HepG2 (cell line): ENCODE measurements around the gene MSANTD1. TPM values are rescaled to one million over a fixed set of nuclear protein-coding genes. Genes with fewer than 3 reads are reported as not detected.

ENCODE experiments used
- ADNP ChIP-seq: sonication (generic); formaldehyde crosslinking; IDR thresholded peaks from 2 replicates; pipeline ENCODE4 v1.4.0; 2020; ENCODE audit warnings: missing genetic modification reagents
- AHR ChIP-seq: IDR thresholded peaks from 2 replicates; pipeline ENCODE4 v1.6.1; 2018; ENCODE audit warnings: missing genetic modification reagents, missing compliant biosample characterization
- CREB1 ChIP-seq, 2 experiments: fragments of 450-650 bp in 1 of 2; IDR thresholded peaks; 2 replicates each; pipeline ENCODE4 v1.6.1; 2016 to 2017; ENCODE audit warnings: control low read depth in 1 of 2, mild to moderate bottlenecking in 1 of 2, missing compliant biosample characterization in 1 of 2, missing genetic modification characterization in 1 of 2
- ELF3 ChIP-seq: IDR thresholded peaks from 2 replicates; pipeline ENCODE4 v1.6.1; 2016; ENCODE audit warnings: missing genetic modification reagents, missing compliant biosample characterization
- FIP1L1 ChIP-seq: fragments of 200-400 bp; formaldehyde crosslinking; IDR thresholded peaks from 2 replicates; pipeline ENCODE4 v1.6.1; 2018; ENCODE audit warnings: low read depth, mild to moderate bottlenecking, low read length, moderate library complexity, borderline replicate concordance; ENCODE audit not compliant: insufficient read depth
- FOXA3 ChIP-seq: IDR thresholded peaks from 2 replicates; pipeline ENCODE4 v1.6.1; 2016; ENCODE audit warnings: missing genetic modification reagents, missing compliant biosample characterization
- GABPB1 ChIP-seq: IDR thresholded peaks from 2 replicates; pipeline ENCODE4 v1.6.1; 2016; ENCODE audit warnings: mild to moderate bottlenecking, missing genetic modification reagents, moderate library complexity, missing compliant biosample characterization
- HOXA3 ChIP-seq: sonication (generic); formaldehyde crosslinking; IDR thresholded peaks from 2 replicates; pipeline ENCODE4 v1.5.0; 2020; ENCODE audit warnings: missing genetic modification reagents
- RBAK ChIP-seq: sonication (generic); formaldehyde crosslinking; IDR thresholded peaks from 2 replicates; pipeline ENCODE4 v1.5.1; 2020; ENCODE audit warnings: mild to moderate bottlenecking, missing genetic modification reagents
- SIX4 ChIP-seq: sonication (generic); formaldehyde crosslinking; IDR thresholded peaks from 2 replicates; pipeline ENCODE4 v1.4.0; 2020; ENCODE audit warnings: missing genetic modification reagents
- SNAI1 ChIP-seq: sonication (generic); formaldehyde crosslinking; IDR thresholded peaks from 2 replicates; pipeline ENCODE4 v1.5.0; 2020; ENCODE audit warnings: mild to moderate bottlenecking, missing genetic modification reagents, borderline replicate concordance
- SP140L ChIP-seq: sonication (generic); formaldehyde crosslinking; IDR thresholded peaks from 2 replicates; pipeline ENCODE4 v1.4.0; 2020; ENCODE audit warnings: missing genetic modification reagents, borderline replicate concordance
- TCF7L2 ChIP-seq: IDR thresholded peaks from 2 replicates; pipeline ENCODE4 v1.6.1; 2011; ENCODE audit warnings: mild to moderate bottlenecking, low read depth, low read length, moderate library complexity
- ZFP1 ChIP-seq: IDR thresholded peaks from 2 replicates; pipeline ENCODE4 v1.6.1; 2016
- ZSCAN20 ChIP-seq: sonication (generic); formaldehyde crosslinking; IDR thresholded peaks from 2 replicates; pipeline ENCODE4 v1.4.0; 2020; ENCODE audit warnings: missing genetic modification reagents, mild to moderate bottlenecking, borderline replicate concordance
- polyA plus RNA-seq, 8 experiments: library from polyadenylated mRNA; depleted of rRNA in 3 of 8; stranded (reverse) in 7 of 8; unstranded in 1 of 8; fragments of >200 nt; fragmentation: Illumina TruSeq in 4 of 8; extraction: Trizol in 4 of 8; gene quantifications; 2 replicates each; pipeline versions ENCODE4 v1.2.1 to v1.2.3, GENCODE V29; 2011 to 2016; ENCODE audit warnings: low read depth in 4 of 8, missing spikeins in 1 of 8, mixed read lengths in 1 of 8; ENCODE audit not compliant: insufficient read depth in 1 of 8
- total RNA-seq, 5 experiments: library from RNA; depleted of rRNA; stranded (reverse); fragments of >200 nt; fragmentation: Illumina TruSeq; extraction: Trizol; gene quantifications; 2 replicates each; pipeline ENCODE4 v1.2.3, GENCODE V29; 2016; ENCODE audit warnings: low read depth in 1 of 5
- TF ChIP-seq, protein P1 (sequence below), 2 experiments: IDR thresholded peaks; 2 replicates each; pipeline ENCODE4 v1.6.1; 2011 to 2012; ENCODE audit warnings: low read length in 2 of 2, borderline replicate concordance in 1 of 2, low read depth in 1 of 2, mild to moderate bottlenecking in 1 of 2, moderate library complexity in 1 of 2
- TF ChIP-seq, protein P2 (sequence below): sonication (generic); formaldehyde crosslinking; IDR thresholded peaks from 2 replicates; pipeline ENCODE4 v1.8.0; 2022; ENCODE audit warnings: mild to moderate bottlenecking, missing genetic modification reagents; ENCODE audit not compliant: insufficient replicate concordance
- TF ChIP-seq, protein P3 (sequence below): conservative IDR thresholded peaks from 2 replicates; pipeline ENCODE4 v1.6.1; 2018; ENCODE audit warnings: missing genetic modification reagents
- TF ChIP-seq, protein P4 (sequence below): sonication (generic); formaldehyde crosslinking; IDR thresholded peaks from 2 replicates; pipeline ENCODE4 v1.5.0; 2020; ENCODE audit warnings: missing genetic modification reagents

The MSANTD1 gene
- total and polyA plus RNA-seq, 2 of the 13 experiments (the other 11 are each of a cell fraction or from before 2014, with no cell fraction given), result 0.22 to 0.40 TPM

DNA sequence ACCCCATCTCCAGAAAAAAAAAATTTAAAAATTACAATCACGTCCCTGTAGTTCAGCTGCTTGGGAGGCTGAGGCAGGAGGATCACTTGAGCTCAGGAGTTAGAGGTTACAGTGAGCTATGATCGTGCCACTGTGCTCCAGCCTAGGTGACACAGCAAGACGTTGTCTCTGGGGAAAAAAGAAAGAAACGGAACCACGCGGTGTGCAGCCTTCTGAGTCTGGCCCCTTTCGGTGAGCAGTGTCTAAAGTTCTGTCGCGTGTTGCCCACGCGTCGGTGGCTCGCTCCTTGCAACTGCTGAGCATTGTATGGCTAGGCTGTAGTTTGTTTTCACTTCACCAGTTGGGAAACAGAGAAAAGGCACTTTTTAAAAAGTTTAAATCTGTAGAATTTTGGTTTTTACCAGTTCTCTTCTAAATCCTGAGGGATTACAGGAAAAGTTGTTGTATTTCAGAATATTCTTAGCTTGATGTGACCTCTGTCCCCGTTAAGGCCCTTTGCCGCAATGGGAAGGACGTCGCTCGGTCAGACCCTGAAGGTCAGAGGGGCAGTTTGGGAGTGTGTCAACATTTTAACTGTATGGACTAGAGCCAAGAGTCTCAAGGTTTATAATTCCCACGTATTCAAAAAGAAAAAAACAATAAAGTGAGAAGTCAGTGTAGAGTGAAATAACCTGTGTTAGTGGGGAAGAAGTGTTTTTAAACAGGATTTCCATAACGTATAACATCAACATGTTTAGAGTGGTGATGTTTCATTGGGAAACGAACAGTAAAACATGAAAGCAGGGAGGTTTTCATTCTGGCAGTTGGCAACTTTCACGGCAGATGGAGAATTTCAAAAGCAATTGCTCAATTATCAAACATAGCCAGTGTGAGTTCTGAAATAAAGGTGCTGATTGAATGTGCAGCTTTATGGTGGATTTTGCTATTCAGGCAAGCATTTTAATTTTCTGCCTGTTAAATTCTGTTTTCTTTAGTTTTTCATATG, 45.8 kb upstream of the MSANTD1 start (continued):
- TF ChIP-seq AHR, result 0 out of 2 replicates have a peak, but pooled peaks have one; percentile 15
- no peak for TF ChIP-seq SP140L (CRISPR knock-in tag)
- no peak for TF ChIP-seq GABPB1 (CRISPR knock-in tag)
- no peak for TF ChIP-seq SIX4 (CRISPR knock-in tag)
- TF ChIP-seq CREB1 (IDR thresholded peaks at IDR 0.05), result no peak
- no peak for TF ChIP-seq CREB1 (CRISPR knock-in tag; IDR thresholded peaks at IDR 0.05)
- TF ChIP-seq, protein P1, sequence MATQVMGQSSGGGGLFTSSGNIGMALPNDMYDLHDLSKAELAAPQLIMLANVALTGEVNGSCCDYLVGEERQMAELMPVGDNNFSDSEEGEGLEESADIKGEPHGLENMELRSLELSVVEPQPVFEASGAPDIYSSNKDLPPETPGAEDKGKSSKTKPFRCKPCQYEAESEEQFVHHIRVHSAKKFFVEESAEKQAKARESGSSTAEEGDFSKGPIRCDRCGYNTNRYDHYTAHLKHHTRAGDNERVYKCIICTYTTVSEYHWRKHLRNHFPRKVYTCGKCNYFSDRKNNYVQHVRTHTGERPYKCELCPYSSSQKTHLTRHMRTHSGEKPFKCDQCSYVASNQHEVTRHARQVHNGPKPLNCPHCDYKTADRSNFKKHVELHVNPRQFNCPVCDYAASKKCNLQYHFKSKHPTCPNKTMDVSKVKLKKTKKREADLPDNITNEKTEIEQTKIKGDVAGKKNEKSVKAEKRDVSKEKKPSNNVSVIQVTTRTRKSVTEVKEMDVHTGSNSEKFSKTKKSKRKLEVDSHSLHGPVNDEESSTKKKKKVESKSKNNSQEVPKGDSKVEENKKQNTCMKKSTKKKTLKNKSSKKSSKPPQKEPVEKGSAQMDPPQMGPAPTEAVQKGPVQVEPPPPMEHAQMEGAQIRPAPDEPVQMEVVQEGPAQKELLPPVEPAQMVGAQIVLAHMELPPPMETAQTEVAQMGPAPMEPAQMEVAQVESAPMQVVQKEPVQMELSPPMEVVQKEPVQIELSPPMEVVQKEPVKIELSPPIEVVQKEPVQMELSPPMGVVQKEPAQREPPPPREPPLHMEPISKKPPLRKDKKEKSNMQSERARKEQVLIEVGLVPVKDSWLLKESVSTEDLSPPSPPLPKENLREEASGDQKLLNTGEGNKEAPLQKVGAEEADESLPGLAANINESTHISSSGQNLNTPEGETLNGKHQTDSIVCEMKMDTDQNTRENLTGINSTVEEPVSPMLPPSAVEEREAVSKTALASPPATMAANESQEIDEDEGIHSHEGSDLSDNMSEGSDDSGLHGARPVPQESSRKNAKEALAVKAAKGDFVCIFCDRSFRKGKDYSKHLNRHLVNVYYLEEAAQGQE (IDR thresholded peaks at IDR 0.05; ENCODE audit: borderline replicate concordance in 1 of 2, low read depth in 1 of 2, low read length in 2 of 2), result no peak
- TF ChIP-seq, protein P2, sequence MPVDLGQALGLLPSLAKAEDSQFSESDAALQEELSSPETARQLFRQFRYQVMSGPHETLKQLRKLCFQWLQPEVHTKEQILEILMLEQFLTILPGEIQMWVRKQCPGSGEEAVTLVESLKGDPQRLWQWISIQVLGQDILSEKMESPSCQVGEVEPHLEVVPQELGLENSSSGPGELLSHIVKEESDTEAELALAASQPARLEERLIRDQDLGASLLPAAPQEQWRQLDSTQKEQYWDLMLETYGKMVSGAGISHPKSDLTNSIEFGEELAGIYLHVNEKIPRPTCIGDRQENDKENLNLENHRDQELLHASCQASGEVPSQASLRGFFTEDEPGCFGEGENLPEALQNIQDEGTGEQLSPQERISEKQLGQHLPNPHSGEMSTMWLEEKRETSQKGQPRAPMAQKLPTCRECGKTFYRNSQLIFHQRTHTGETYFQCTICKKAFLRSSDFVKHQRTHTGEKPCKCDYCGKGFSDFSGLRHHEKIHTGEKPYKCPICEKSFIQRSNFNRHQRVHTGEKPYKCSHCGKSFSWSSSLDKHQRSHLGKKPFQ (CRISPR knock-in tag), result no peak
- TF ChIP-seq ZSCAN20, result no peak
- no peak for TF ChIP-seq ADNP (CRISPR knock-in tag)
- no peak for TF ChIP-seq ZFP1 (CRISPR knock-in tag)
- peak; percentile 41; the same call in 1 of the 2 replicates for TF ChIP-seq FOXA3 (CRISPR knock-in tag)
- TF ChIP-seq ELF3 (CRISPR knock-in tag), result 0 out of 2 replicates have a peak, but pooled peaks have one; percentile 35
- TF ChIP-seq FIP1L1, result no peak
- no peak for TF ChIP-seq SNAI1 (CRISPR knock-in tag)
- TF ChIP-seq, protein P3, sequence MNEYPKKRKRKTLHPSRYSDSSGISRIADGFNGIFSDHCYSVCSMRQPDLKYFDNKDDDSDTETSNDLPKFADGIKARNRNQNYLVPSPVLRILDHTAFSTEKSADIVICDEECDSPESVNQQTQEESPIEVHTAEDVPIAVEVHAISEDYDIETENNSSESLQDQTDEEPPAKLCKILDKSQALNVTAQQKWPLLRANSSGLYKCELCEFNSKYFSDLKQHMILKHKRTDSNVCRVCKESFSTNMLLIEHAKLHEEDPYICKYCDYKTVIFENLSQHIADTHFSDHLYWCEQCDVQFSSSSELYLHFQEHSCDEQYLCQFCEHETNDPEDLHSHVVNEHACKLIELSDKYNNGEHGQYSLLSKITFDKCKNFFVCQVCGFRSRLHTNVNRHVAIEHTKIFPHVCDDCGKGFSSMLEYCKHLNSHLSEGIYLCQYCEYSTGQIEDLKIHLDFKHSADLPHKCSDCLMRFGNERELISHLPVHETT (CRISPR knock-in tag), result no peak
- TF ChIP-seq, protein P4, sequence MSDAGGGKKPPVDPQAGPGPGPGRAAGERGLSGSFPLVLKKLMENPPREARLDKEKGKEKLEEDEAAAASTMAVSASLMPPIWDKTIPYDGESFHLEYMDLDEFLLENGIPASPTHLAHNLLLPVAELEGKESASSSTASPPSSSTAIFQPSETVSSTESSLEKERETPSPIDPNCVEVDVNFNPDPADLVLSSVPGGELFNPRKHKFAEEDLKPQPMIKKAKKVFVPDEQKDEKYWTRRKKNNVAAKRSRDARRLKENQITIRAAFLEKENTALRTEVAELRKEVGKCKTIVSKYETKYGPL (CRISPR knock-in tag), result no peak
- TF ChIP-seq RBAK (CRISPR knock-in tag), result no peak
- peak; percentile 48; the same call in 1 of the 2 replicates for TF ChIP-seq HOXA3 (CRISPR knock-in tag)
- no peak for TF ChIP-seq TCF7L2
